ENCODE results near the gene CDH6.

- TF ChIP-seq EZH2phosphoT487 (conservative IDR thresholded peaks at IDR 0.05; ENCODE audit: low read length), result no peak
- TF ChIP-seq CTCF (IDR thresholded peaks at IDR 0.05; ENCODE audit: insufficient read depth, low read length, poor library complexity, severe bottlenecking), result no peak
Observed at GRCh38 chr5:31343946-31344345, 150.5 kb downstream of the CDH6 start.

All from SU-DHL-6 (cell line).